ENCODE measurements around the gene BPIFB1. TPM values are rescaled to one million over a fixed set of nuclear protein-coding genes. Genes with fewer than 3 reads are reported as not detected.

BPIFB1 gene
- total and polyA plus RNA-seq, 2 of the 13 experiments (the other 11 are each of a cell fraction or from before 2014, with no cell fraction given): 0.82 to 4.4 TPM

- no peak for TF ChIP-seq ETS1 (CRISPR knock-in tag; IDR thresholded peaks at IDR 0.05)
- TF ChIP-seq NFATC3 (CRISPR knock-in tag; IDR thresholded peaks at IDR 0.05): no peak
- no peak for TF ChIP-seq ZFYVE20 (CRISPR knock-in tag; IDR thresholded peaks at IDR 0.05; ENCODE audit: borderline replicate concordance, low read depth)
- peak; percentile 58 for TF ChIP-seq GATAD2A (CRISPR knock-in tag; IDR thresholded peaks at IDR 0.05)
- no peak for TF ChIP-seq ZNF558 (CRISPR knock-in tag; IDR thresholded peaks at IDR 0.05; ENCODE audit: borderline replicate concordance)
- no peak for TF ChIP-seq ZNF556 (CRISPR knock-in tag; IDR thresholded peaks at IDR 0.05; ENCODE audit: borderline replicate concordance)
- TF ChIP-seq ZNF615 (CRISPR knock-in tag; IDR thresholded peaks at IDR 0.05; ENCODE audit: borderline replicate concordance): no peak
- TF ChIP-seq SMARCC2 (IDR thresholded peaks at IDR 0.05): no peak
- TF ChIP-seq ZNF484 (CRISPR knock-in tag; IDR thresholded peaks at IDR 0.05; ENCODE audit: borderline replicate concordance, low read depth): no peak
- TF ChIP-seq ZNF143 (CRISPR knock-in tag; IDR thresholded peaks at IDR 0.05): no peak; the same call in 1 of the 2 replicates
- no peak for TF ChIP-seq SCMH1 (CRISPR knock-in tag; IDR thresholded peaks at IDR 0.05; ENCODE audit: borderline replicate concordance)
- peak; percentile 71; the same call in 1 of the 2 replicates for TF ChIP-seq KDM5B (CRISPR knock-in tag; IDR thresholded peaks at IDR 0.05; ENCODE audit: borderline replicate concordance)
- TF ChIP-seq THYN1 (CRISPR knock-in tag; IDR thresholded peaks at IDR 0.05; ENCODE audit: borderline replicate concordance, low read depth): 0 out of 2 replicates have a peak, but pooled peaks have one; percentile 51
- TF ChIP-seq ZNF256 (CRISPR knock-in tag; conservative IDR thresholded peaks at IDR 0.05): no peak
- TF ChIP-seq TEAD3 (CRISPR knock-in tag; optimal IDR thresholded peaks at IDR 0.05; ENCODE audit: borderline replicate concordance): no peak
- TF ChIP-seq HCFC1 (IDR thresholded peaks at IDR 0.05; ENCODE audit: low read depth, low read length): no peak
- TF ChIP-seq PRDM4 (CRISPR knock-in tag; IDR thresholded peaks at IDR 0.05; ENCODE audit: borderline replicate concordance): peak; percentile 23; the same call in 1 of the 2 replicates
- no peak for TF ChIP-seq ZNF441 (CRISPR knock-in tag; IDR thresholded peaks at IDR 0.05; ENCODE audit: borderline replicate concordance)
- no peak for TF ChIP-seq LCORL (IDR thresholded peaks at IDR 0.05)
- no peak for TF ChIP-seq LCORL (CRISPR knock-in tag; IDR thresholded peaks at IDR 0.05)
- no peak for TF ChIP-seq FOXM1 (CRISPR knock-in tag; IDR thresholded peaks at IDR 0.05)
- no peak for TF ChIP-seq ZNF792 (CRISPR knock-in tag; IDR thresholded peaks at IDR 0.05)
- TF ChIP-seq MAFG (CRISPR knock-in tag; IDR thresholded peaks at IDR 0.05): no peak
- no peak for TF ChIP-seq NR2F6 (IDR thresholded peaks at IDR 0.05)
- TF ChIP-seq NR2F6 (CRISPR knock-in tag; IDR thresholded peaks at IDR 0.05): 0 out of 2 replicates have a peak, but pooled peaks have one; percentile 12
- no peak for TF ChIP-seq POLR2AphosphoS2 (IDR thresholded peaks at IDR 0.05; ENCODE audit: low read depth, low read length)
- TF ChIP-seq SYNCRIP (IDR thresholded peaks at IDR 0.05; ENCODE audit: insufficient read depth, low read depth, low read length): no peak
- TF ChIP-seq NKX3-1 (CRISPR knock-in tag; IDR thresholded peaks at IDR 0.05): no peak
- no peak for TF ChIP-seq CERS6 (CRISPR knock-in tag; IDR thresholded peaks at IDR 0.05)
- TF ChIP-seq POLR2G (IDR thresholded peaks at IDR 0.05; ENCODE audit: low read depth, low read length): no peak
Measured at GRCh38 chr20:33281550-33282146, 1.4 kb upstream of the BPIFB1 start (continued).

Data from HepG2 (cell line).